ENCODE data around the gene HLA-DQA2.
A peak's percentile ranks its signal among the peaks of the same experiment; 100 is the strongest.
"Not testable (repeated sequence)": the region's sequence is repeated elsewhere in the genome, so short reads cannot be mapped to it uniquely, and the experiment has no call there.

Gene HLA-DQA2

GRCh38 chr6:32741031-32741960 is at the start of gene HLA-DQA2:
HLA-DQA2 (plus strand) TSS chr6:32741391; CDS start chr6:32741444, 53 bp downstream.
- DNase-seq = no peak

- DNase-seq = no peak
These were observed 49.2 kb upstream of the HLA-DQA2 start for GRCh38 chr6:32692019-32692418.

- no peak for DNase-seq
These were observed 44.2 kb upstream of the HLA-DQA2 start for GRCh38 chr6:32697031-32697430.

GRCh38 chr6:32700391-32701040 is 40.7 kb upstream of the HLA-DQA2 start:
- DNase-seq = peak; percentile 29 to 63

GRCh38 chr6:32703347-32703746 is 37.8 kb upstream of the HLA-DQA2 start:
- no peak for DNase-seq

GRCh38 chr6:32705164-32705563 is 36.0 kb upstream of the HLA-DQA2 start:
- not testable (repeated sequence) for DNase-seq

- no peak for DNase-seq
These were observed 31.6 kb upstream of the HLA-DQA2 start for GRCh38 chr6:32709625-32710024.

GRCh38 chr6:32713241-32713640 is 27.9 kb upstream of the HLA-DQA2 start:
- no peak for DNase-seq

- no peak for DNase-seq
These were observed 24.8 kb upstream of the HLA-DQA2 start for GRCh38 chr6:32716396-32716795.

- no peak for DNase-seq
These were observed 22.3 kb upstream of the HLA-DQA2 start for GRCh38 chr6:32718879-32719278.

GRCh38 chr6:32738126-32738525 is 3.1 kb upstream of the HLA-DQA2 start:
- DNase-seq = no peak

GRCh38 chr6:32742374-32742773 is 1.2 kb downstream of the HLA-DQA2 start:
- DNase-seq = no peak

- DNase-seq = no peak
These were observed 3.6 kb downstream of the HLA-DQA2 start for GRCh38 chr6:32744776-32745175.

- not testable (repeated sequence) for DNase-seq
These were observed 4.5 kb downstream of the HLA-DQA2 start for GRCh38 chr6:32745649-32746048.

- no peak for DNase-seq
These were observed 11.4 kb downstream of the HLA-DQA2 start for GRCh38 chr6:32752580-32752979.

- DNase-seq = no peak
These were observed 18.5 kb downstream of the HLA-DQA2 start for GRCh38 chr6:32759669-32760068.

- DNase-seq = no peak
These were observed 19.9 kb downstream of the HLA-DQA2 start for GRCh38 chr6:32761072-32761471.

- no peak for DNase-seq
These were observed 20.4 kb downstream of the HLA-DQA2 start for GRCh38 chr6:32761548-32761947.

GRCh38 chr6:32763421-32763820 is 22.2 kb downstream of the HLA-DQA2 start, which contains the start of gene HLA-DQB2:
HLA-DQB2 (minus strand) TSS chr6:32763532; CDS start chr6:32763470, 62 bp downstream.
- DNase-seq = no peak

- DNase-seq = no peak
These were observed 22.9 kb downstream of the HLA-DQA2 start for GRCh38 chr6:32764048-32764447.

GRCh38 chr6:32772656-32773055 is 31.5 kb downstream of the HLA-DQA2 start:
- DNase-seq = no peak

GRCh38 chr6:32774426-32774825 is 33.2 kb downstream of the HLA-DQA2 start:
- DNase-seq = no peak

GRCh38 chr6:32775071-32775470 is 33.9 kb downstream of the HLA-DQA2 start:
- no peak for DNase-seq

- DNase-seq = no peak
These were observed 37.8 kb downstream of the HLA-DQA2 start for GRCh38 chr6:32779036-32779435.
